Measurements from ENCODE around the gene PDCD1LG2.
A peak's percentile ranks its signal among the peaks of the same experiment; 100 is the strongest.
"Not testable (repeated sequence)": the region's sequence is repeated elsewhere in the genome, so short reads cannot be mapped to it uniquely, and the experiment has no call there.

PDCD1LG2 gene

DNA sequence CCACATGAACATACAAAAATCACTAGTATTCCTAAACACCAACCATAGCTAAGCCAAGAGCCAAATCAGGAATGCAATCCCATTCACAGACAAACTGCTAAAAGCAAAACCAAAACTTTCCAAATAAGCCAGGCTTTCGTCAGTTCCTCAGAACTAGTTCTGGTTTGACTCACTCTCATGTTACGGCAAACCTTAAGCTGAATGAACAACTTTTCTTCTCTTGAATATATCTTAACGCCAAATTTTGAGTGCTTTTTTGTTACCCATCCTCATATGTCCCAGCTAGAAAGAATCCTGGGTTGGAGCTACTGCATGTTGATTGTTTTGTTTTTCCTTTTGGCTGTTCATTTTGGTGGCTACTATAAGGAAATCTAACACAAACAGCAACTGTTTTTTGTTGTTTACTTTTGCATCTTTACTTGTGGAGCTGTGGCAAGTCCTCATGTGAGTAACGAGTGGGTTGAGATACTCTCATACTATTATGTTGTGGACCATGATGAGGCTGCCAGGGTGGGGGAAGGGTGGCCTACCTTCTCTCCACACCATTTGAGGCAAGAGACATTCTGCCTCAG lies at the start of gene PDCD1LG2:
PDCD1LG2 (plus strand) TSS at position 172 of the 572 bp plus-strand sequence. CDS start 12,016 bp downstream, outside the sequence.
- no peak for TF ChIP-seq EZH2phosphoT487 (IDR thresholded peaks at IDR 0.05; ENCODE audit: low read depth)
- TF ChIP-seq, protein P1, sequence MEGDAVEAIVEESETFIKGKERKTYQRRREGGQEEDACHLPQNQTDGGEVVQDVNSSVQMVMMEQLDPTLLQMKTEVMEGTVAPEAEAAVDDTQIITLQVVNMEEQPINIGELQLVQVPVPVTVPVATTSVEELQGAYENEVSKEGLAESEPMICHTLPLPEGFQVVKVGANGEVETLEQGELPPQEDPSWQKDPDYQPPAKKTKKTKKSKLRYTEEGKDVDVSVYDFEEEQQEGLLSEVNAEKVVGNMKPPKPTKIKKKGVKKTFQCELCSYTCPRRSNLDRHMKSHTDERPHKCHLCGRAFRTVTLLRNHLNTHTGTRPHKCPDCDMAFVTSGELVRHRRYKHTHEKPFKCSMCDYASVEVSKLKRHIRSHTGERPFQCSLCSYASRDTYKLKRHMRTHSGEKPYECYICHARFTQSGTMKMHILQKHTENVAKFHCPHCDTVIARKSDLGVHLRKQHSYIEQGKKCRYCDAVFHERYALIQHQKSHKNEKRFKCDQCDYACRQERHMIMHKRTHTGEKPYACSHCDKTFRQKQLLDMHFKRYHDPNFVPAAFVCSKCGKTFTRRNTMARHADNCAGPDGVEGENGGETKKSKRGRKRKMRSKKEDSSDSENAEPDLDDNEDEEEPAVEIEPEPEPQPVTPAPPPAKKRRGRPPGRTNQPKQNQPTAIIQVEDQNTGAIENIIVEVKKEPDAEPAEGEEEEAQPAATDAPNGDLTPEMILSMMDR (IDR thresholded peaks at IDR 0.05; ENCODE audit: low read depth, low read length) = no peak
- Histone ChIP-seq H3K4me3 (ENCODE audit: low read length) (peak within 1 kb of the TSS; percentile 65), H4K20me1 (ENCODE audit: insufficient read depth, low read length) (no peaks in the 10 kb centered on the region), H3K79me2 (ENCODE audit: low read length) (0 out of 2 replicates have a peak, but pooled peaks cover 6% of the 10 kb centered on the region), H3K27ac (ENCODE audit: low read length) (peak within 1 kb of the TSS; percentile 91), H3K9me3 (ENCODE audit: insufficient read depth, low read length) (no peaks in the 10 kb centered on the region), H3K4me1 (ENCODE audit: low read length) (peaks cover 65% of the 10 kb centered on the region), H2AFZ (ENCODE audit: low read depth, low read length) (no peak within 1 kb of the TSS), H3K27me3 (ENCODE audit: low read depth, low read length) (no peaks in the 10 kb centered on the region), H3K9ac (ENCODE audit: low read length) (peak within 1 kb of the TSS; percentile 61), H3K4me2 (ENCODE audit: low read length) (peak within 1 kb of the TSS; percentile 74), H3K36me3 (replicated peaks; ENCODE audit: low read depth, low read length) (no peaks in the 10 kb centered on the region)

- Histone ChIP-seq H3K36me3 (replicated peaks; ENCODE audit: low read depth, low read length) (peaks cover 13% of the 10 kb centered on the region), H3K4me1 (ENCODE audit: low read length) (peaks cover 44% of the 10 kb centered on the region)
- H4K20me1 ChIP-seq (ENCODE audit: insufficient read depth, low read length); H3K4me2 ChIP-seq (ENCODE audit: low read length); H3K79me2 ChIP-seq (ENCODE audit: low read length); H3K27ac ChIP-seq (ENCODE audit: low read length); H3K27me3 ChIP-seq (ENCODE audit: low read depth, low read length); H3K4me3 ChIP-seq (ENCODE audit: low read length); H3K9ac ChIP-seq (ENCODE audit: low read length); H3K9me3 ChIP-seq (ENCODE audit: insufficient read depth, low read length); H2AFZ ChIP-seq (ENCODE audit: low read depth, low read length): not testable (repeated sequence)
Measured at GRCh38 chr9:5464831-5465330, 45.5 kb upstream of the PDCD1LG2 start.

DNA sequence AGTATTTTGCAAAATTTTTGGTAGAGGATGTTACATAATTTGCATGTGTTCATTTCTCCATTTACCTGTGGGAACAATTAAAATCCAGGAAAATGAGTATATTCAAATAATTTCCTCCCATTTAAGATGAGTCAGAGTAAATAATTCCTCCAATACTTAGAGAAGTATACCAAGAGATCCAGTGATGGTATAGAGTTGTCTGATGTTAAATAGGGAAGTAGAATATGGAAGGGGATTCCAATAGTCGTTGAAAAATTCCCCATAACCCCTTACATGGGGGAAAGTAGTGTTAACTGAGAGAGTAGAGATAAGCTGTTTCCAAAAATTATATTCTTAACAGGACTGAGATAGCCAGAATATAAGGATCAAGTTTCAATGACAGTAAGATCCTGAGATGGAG lies 44.3 kb upstream of the PDCD1LG2 start:
- Histone ChIP-seq H3K9ac (ENCODE audit: low read length) (no peak overlapping the region), H2AFZ (ENCODE audit: low read depth, low read length) (no peak overlapping the region), H3K27me3 (ENCODE audit: low read depth, low read length) (no peaks in the 10 kb centered on the region), H4K20me1 (ENCODE audit: insufficient read depth, low read length) (no peaks in the 10 kb centered on the region), H3K27ac (ENCODE audit: low read length) (no peak overlapping the region), H3K4me2 (ENCODE audit: low read length) (no peak overlapping the region; the same call in 1 of the 2 replicates), H3K9me3 (ENCODE audit: insufficient read depth, low read length) (no peaks in the 10 kb centered on the region), H3K36me3 (replicated peaks; ENCODE audit: low read depth, low read length) (peaks cover 13% of the 10 kb centered on the region), H3K4me3 (ENCODE audit: low read length) (no peak overlapping the region), H3K79me2 (ENCODE audit: low read length) (no peaks in the 10 kb centered on the region), H3K4me1 (ENCODE audit: low read length) (peaks cover 33% of the 10 kb centered on the region)
- TF ChIP-seq EZH2phosphoT487 (IDR thresholded peaks at IDR 0.05; ENCODE audit: low read depth) = no peak
- TF ChIP-seq, protein P1 (IDR thresholded peaks at IDR 0.05; ENCODE audit: low read depth, low read length) = no peak

- Histone ChIP-seq H3K27ac (ENCODE audit: low read length) (no peak overlapping the region), H4K20me1 (ENCODE audit: insufficient read depth, low read length) (no peaks in the 10 kb centered on the region), H3K4me3 (ENCODE audit: low read length) (no peak overlapping the region), H3K9ac (ENCODE audit: low read length) (no peak overlapping the region), H3K4me1 (ENCODE audit: low read length) (peaks cover 29% of the 10 kb centered on the region), H3K79me2 (ENCODE audit: low read length) (no peaks in the 10 kb centered on the region), H3K4me2 (ENCODE audit: low read length) (no peak overlapping the region), H2AFZ (ENCODE audit: low read depth, low read length) (no peak overlapping the region), H3K27me3 (ENCODE audit: low read depth, low read length) (no peaks in the 10 kb centered on the region), H3K36me3 (replicated peaks; ENCODE audit: low read depth, low read length) (peaks cover 13% of the 10 kb centered on the region), H3K9me3 (ENCODE audit: insufficient read depth, low read length) (no peaks in the 10 kb centered on the region)
- TF ChIP-seq, protein P1 (IDR thresholded peaks at IDR 0.05; ENCODE audit: low read depth, low read length) = no peak
- TF ChIP-seq EZH2phosphoT487 (IDR thresholded peaks at IDR 0.05; ENCODE audit: low read depth) = no peak
Measured at GRCh38 chr9:5466766-5467165, 43.6 kb upstream of the PDCD1LG2 start.
